CD4-positive, CD25-positive, alpha-beta regulatory T cell (primary cell): ENCODE data around the gene NOM1. TPM values are rescaled to one million over a fixed set of nuclear protein-coding genes. Genes with fewer than 3 reads are reported as not detected.

Source experiments
- ATAC-seq, 2 donors: fragments of 150-1000 bp; cut with Tn5 transposase; one replicate each; pipeline ENCODE4 v1.10.0; 2021; ENCODE audit warnings: low read depth in 2 of 2, moderate number of reproducible peaks in 2 of 2, moderate library complexity in 1 of 2
- DNase-seq, 3 donors: peaks; one replicate each; pipeline versions ENCODE4 v3.0.0 to v3.0.0-alpha.2; 2012 to 2022; ENCODE audit warnings: mixed read lengths in 1 of 3
- H3K27ac ChIP-seq: one replicate; pipeline ENCODE4 v1.7.0; 2013; ENCODE audit warnings: mild to moderate bottlenecking, low read length; ENCODE audit not compliant: insufficient read depth, poor library complexity, severe bottlenecking
- H3K27me3 ChIP-seq: one replicate; pipeline ENCODE4 v1.7.0; 2013; ENCODE audit warnings: low read length; ENCODE audit not compliant: control insufficient read depth, insufficient read depth
- H3K36me3 ChIP-seq: one replicate; pipeline ENCODE4 v1.7.0; 2013; ENCODE audit warnings: mild to moderate bottlenecking, low read length, moderate library complexity; ENCODE audit not compliant: control insufficient read depth, insufficient read depth
- H3K4me1 ChIP-seq: 2 replicates; pipeline ENCODE4 v1.7.0; 2013; ENCODE audit warnings: mild to moderate bottlenecking, low read length; ENCODE audit not compliant: insufficient read depth, control insufficient read depth, poor library complexity, severe bottlenecking
- H3K4me3 ChIP-seq: one replicate; pipeline ENCODE4 v1.7.0; 2013; ENCODE audit warnings: low read depth, mild to moderate bottlenecking, low read length, moderate library complexity
- H3K9me3 ChIP-seq, 2 experiments: 1 replicate in 1 of 2; 2 replicates in 1 of 2; pipeline ENCODE4 v1.7.0; 2013; ENCODE audit warnings: low read length in 2 of 2, mild to moderate bottlenecking in 1 of 2, moderate library complexity in 1 of 2; ENCODE audit not compliant: control insufficient read depth in 2 of 2
- H3K27ac Mint-ChIP-seq, 3 donors: one replicate each; pipeline ENCODE4 v1.8.0; 2020 to 2022; ENCODE audit warnings: mild to moderate bottlenecking in 3 of 3, mixed read lengths in 3 of 3, moderate library complexity in 2 of 3
- H3K27me3 Mint-ChIP-seq: one replicate; pipeline ENCODE4 v1.8.0; 2022; ENCODE audit warnings: mild to moderate bottlenecking, mixed read lengths
- H3K36me3 Mint-ChIP-seq: one replicate; pipeline ENCODE4 v1.8.0; 2020; ENCODE audit warnings: mixed read lengths
- H3K4me1 Mint-ChIP-seq, 4 donors: one replicate each; pipeline ENCODE4 v1.8.0; 2020 to 2022; ENCODE audit warnings: mixed read lengths in 4 of 4, mild to moderate bottlenecking in 1 of 4
- H3K4me3 Mint-ChIP-seq, 4 donors: one replicate each; pipeline ENCODE4 v1.8.0; 2020 to 2022; ENCODE audit warnings: mild to moderate bottlenecking in 4 of 4, mixed read lengths in 4 of 4, moderate library complexity in 3 of 4
- H3K9me3 Mint-ChIP-seq, 7 donors: one replicate each; pipeline ENCODE4 v1.8.0; 2020 to 2022; ENCODE audit warnings: mixed read lengths in 7 of 7, mild to moderate bottlenecking in 3 of 7, moderate library complexity in 2 of 7
- polyA plus RNA-seq, 4 donors: library from polyadenylated mRNA; unstranded; fragments of 300-500 nt; fragmentation: Illumina TruSeq; gene quantifications; one replicate each; pipeline ENCODE4 v1.2.3, GENCODE V29; 2021
- total RNA-seq: library from RNA; stranded (reverse); gene quantifications from one replicate; pipeline ENCODE4 v1.2.3, GENCODE V29; 2022

The NOM1 gene
- total and polyA plus RNA-seq, 5 donors from 2014 or later, result 1.6 to 34.9 (median 3.6) TPM

DNA sequence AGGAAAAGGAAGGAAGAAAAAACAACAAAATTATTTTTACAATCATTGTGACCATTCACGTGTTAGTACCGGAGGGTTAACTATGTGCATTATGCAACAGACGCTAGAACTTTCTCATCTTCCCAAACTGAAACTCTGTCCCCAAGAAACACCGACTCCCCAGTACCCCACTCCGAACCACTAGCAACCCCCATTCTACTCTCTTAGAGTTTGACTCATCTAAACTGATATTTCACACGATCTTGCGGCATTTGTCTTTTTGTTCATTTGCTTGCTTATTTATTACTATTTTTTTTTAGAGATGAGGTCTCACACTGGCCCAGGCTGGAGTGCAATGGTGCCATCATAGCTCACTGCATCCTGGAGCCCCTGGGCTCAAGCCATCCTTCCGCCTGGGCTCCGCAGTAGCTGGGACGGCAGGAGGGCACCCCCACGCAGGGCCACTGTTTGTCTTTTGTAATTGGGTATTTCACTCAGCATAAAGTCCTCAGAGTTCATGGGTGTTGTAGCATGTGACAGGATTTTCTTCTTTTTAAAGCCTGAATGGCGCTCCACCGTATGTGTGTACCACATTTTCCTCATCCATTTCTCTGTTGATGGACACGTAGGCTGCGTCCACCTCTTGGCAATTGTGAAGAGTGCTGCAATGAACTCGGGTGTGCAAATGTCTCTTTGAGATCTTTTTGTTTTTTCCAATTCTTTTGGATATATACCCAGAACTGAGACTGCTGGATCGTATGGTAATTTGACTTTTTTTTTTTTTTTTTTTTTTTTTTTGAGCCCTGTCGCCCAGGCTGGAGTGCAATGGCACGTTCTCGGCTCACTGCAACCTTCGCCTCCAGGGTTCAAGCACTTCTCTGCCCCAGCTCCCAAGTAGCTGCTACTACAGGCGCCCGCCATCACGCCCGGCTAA is 51.5 kb downstream of the NOM1 start:
- Mint-ChIP-seq H3K4me3 (peak overlapping the region; percentile 56 to 87 (median 80)), H3K4me1 (peaks cover 7 to 41% (median 19%) of the 10 kb centered on the region in 4 donors), H3K9me3 (peaks cover 0 to 6% (median 0%) of the 10 kb centered on the region in 7 donors), H3K27me3 (peaks cover 83% of the 10 kb centered on the region), H3K36me3 (no peaks in the 10 kb centered on the region), H3K27ac (peak overlapping the region in 2 of 3 donors; percentile 2 to 32)
- no peak overlapping the region for H3K27ac ChIP-seq
- peaks cover 36% of the 10 kb centered on the region for H3K27me3 ChIP-seq
- no peaks in the 10 kb centered on the region for H3K36me3 ChIP-seq
- H3K9me3 ChIP-seq, result no peaks in the 10 kb centered on the region
- no peak for DNase-seq
- peak overlapping the region; percentile 51 for H3K4me3 ChIP-seq
- no peak for ATAC-seq
- H3K4me1 ChIP-seq, result peaks cover 32% of the 10 kb centered on the region

DNA sequence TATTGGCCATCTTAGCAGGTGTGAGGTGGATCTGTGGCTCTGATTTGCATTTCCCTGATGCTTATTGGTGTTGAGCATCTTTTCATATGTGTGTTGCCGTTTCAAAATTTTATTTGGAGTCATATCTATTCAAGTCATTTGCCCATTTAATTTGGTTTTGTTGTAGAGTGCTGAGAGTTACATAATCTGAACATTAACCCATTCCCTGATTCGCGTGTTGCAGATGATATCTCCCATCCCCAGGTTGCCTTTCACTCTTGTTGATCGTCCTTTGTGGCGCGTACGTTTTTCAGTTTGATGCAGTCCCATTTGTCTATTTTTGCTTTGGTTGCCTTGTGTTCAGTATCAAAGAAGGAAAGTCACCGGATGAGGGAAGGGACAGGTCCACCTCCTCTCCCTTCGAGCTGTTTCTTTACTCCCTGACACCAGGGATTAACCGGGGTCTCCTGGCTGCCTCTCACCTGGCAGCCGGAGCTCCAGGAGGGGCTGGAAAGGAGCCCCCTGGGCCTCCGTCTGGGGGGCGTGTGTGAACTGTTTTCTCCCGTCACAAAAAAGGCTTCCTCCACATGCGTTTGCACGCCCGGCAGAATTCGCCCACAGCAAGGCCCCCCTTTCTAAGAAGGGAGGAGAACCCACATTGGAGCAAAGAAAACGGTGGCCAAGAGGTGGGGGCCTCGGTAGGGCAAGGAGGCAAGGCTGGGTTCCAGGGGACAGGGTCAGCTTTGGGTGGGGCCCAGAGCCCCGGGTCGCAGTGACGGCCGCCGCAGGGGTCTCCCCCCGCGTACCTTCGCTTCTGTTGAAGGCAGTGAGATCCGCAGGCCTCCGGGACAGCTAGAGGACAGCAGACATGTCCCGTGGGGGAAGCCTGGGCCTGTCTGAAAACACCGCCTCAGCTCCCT is 52.7 kb downstream of the NOM1 start:
- H3K27me3 ChIP-seq, result peaks cover 32% of the 10 kb centered on the region
- H3K36me3 Mint-ChIP-seq, result no peaks in the 10 kb centered on the region
- peaks cover 83% of the 10 kb centered on the region for H3K27me3 Mint-ChIP-seq

DNA sequence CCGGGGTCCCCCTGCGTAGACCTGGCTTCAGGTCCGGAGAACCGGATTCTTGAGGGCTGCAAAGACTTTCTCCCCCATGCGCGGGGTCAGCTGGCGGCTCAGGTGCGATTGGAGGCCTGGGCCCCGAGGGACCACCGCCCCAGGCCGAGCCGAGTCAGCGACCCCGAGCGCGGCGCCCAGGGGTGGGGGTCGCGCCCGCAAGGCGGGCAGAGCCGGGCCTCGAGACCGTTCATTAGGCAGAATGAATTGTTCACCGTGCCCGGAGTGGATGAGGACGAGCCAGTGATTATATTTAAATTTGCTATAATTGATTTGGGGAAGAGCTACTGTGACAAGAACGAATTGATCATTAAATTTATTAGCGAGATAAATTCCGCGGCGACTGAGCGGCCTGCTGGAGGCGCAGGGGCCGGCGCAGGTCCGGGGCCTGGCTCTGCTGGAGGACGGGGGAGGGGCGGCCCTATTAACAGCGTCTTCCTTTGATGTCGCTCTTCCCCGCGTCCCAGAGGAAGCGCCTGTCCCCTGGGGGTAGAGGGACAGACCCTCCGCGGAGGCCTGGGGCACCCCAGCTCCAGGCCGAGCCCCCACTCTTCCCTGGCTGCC is 53.4 kb downstream of the NOM1 start:
- H3K4me3 ChIP-seq, result no peak overlapping the region
- Mint-ChIP-seq H3K4me3 (no peak overlapping the region), H3K9me3 (peaks cover 0 to 5% (median 0%) of the 10 kb centered on the region in 7 donors), H3K36me3 (no peaks in the 10 kb centered on the region), H3K4me1 (peaks cover 7 to 43% (median 19%) of the 10 kb centered on the region in 4 donors), H3K27ac (no peak overlapping the region), H3K27me3 (peaks cover 83% of the 10 kb centered on the region)
- H3K9me3 ChIP-seq, result no peaks in the 10 kb centered on the region
- peaks cover 33% of the 10 kb centered on the region for H3K27me3 ChIP-seq
- H3K27ac ChIP-seq, result no peak overlapping the region
- DNase-seq (no peak), ATAC-seq (no peak)
- no peaks in the 10 kb centered on the region for H3K36me3 ChIP-seq
- peaks cover 32% of the 10 kb centered on the region for H3K4me1 ChIP-seq

More for the DNA sequence above, 52.7 kb downstream of the NOM1 start:
- Mint-ChIP-seq H3K4me1 (peaks cover 7 to 43% (median 19%) of the 10 kb centered on the region in 4 donors), H3K27ac (peak overlapping the region in 1 of 3 donors; percentile 6), H3K4me3 (peak overlapping the region; percentile 11 to 56 (median 39)), H3K9me3 (peaks cover 0 to 5% (median 0%) of the 10 kb centered on the region in 7 donors)
- DNase-seq (no peak), ATAC-seq (no peak)
- Histone ChIP-seq H3K4me3 (no peak overlapping the region), H3K9me3 (no peaks in the 10 kb centered on the region), H3K36me3 (no peaks in the 10 kb centered on the region), H3K27ac (no peak overlapping the region), H3K4me1 (peaks cover 32% of the 10 kb centered on the region)

- no peak overlapping the region for H3K4me3 ChIP-seq
- H3K4me1 ChIP-seq, result peaks cover 32% of the 10 kb centered on the region
- DNase-seq (no peak), ATAC-seq (no peak)
- no peak overlapping the region for H3K27ac ChIP-seq
- H3K27me3 Mint-ChIP-seq, result peaks cover 83% of the 10 kb centered on the region
- peaks cover 29% of the 10 kb centered on the region for H3K27me3 ChIP-seq
- H3K9me3 ChIP-seq, result no peaks in the 10 kb centered on the region
- H3K36me3 Mint-ChIP-seq, result no peaks in the 10 kb centered on the region
- H3K36me3 ChIP-seq, result no peaks in the 10 kb centered on the region
- H3K9me3 Mint-ChIP-seq, result peaks cover 0 to 5% (median 0%) of the 10 kb centered on the region in 7 donors
- peaks cover 7 to 43% (median 19%) of the 10 kb centered on the region in 4 donors for H3K4me1 Mint-ChIP-seq
- no peak overlapping the region for H3K4me3 Mint-ChIP-seq
- H3K27ac Mint-ChIP-seq, result no peak overlapping the region
Observed at GRCh38 chr7:157003445-157003755, 53.9 kb downstream of the NOM1 start.

GRCh38 chr7:157003756-157004520 is 54.4 kb downstream of the NOM1 start:
- Histone ChIP-seq H3K9me3 (no peaks in the 10 kb centered on the region), H3K4me1 (peaks cover 32% of the 10 kb centered on the region), H3K27me3 (peaks cover 24% of the 10 kb centered on the region), H3K36me3 (no peaks in the 10 kb centered on the region), H3K27ac (no peak overlapping the region), H3K4me3 (no peak overlapping the region)
- peaks cover 4 to 44% (median 19%) of the 10 kb centered on the region in 4 donors for H3K4me1 Mint-ChIP-seq
- no peak for ATAC-seq
- H3K27me3 Mint-ChIP-seq, result peaks cover 82% of the 10 kb centered on the region
- DNase-seq, result no peak
- H3K36me3 Mint-ChIP-seq, result no peaks in the 10 kb centered on the region
- peaks cover 0 to 5% (median 0%) of the 10 kb centered on the region in 7 donors for H3K9me3 Mint-ChIP-seq
- H3K27ac Mint-ChIP-seq, result no peak overlapping the region
- peak overlapping the region in 2 of 4 donors; percentile 21 to 52 for H3K4me3 Mint-ChIP-seq

DNA sequence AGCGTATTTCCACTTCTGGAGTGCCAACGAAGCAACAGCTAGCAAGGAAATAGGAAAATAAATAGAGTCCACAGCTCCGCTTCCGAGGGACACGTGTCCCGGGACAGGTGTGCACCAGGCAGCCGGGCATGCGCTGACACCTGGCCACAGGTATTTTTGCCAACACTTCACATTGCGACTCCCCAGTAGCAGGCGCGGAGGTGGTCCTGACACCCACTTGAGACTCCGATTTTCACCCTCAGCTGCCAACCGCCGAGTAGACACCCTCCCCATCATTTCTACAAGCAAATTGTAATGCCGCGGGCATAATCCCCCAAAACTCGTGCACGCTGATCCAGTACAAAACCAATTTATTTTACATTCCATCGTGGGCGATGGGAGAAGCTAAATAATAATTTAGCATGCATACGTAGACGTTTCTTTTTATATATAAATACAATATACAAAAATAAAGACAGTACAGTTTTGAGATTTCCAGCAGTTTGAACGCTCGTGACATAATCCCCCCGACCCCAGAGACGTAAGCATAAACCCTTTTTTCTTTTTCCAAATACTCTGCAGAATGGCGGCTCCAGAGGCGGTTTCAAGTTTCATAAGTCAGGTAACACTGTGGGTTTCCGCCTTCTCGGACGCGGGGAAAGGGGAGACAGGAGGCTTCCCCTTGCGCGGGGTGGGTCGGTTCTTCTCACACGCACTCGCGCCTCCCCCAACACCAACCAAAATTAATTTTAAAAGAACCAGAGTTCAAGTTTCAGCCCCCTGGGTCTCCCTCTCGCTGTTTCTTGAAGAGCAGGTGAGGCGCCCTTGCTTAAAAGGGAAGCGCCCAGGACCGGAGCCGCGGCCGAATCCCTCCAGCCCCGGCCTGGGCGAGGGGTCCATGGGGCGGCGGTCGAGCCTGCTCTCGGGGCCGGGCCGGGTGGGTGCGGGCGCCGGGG is 55.3 kb downstream of the NOM1 start:
- H3K9me3 Mint-ChIP-seq, result peaks cover 0 to 5% (median 0%) of the 10 kb centered on the region in 7 donors
- DNase-seq (no peak), ATAC-seq (no peak)
- peaks cover 82% of the 10 kb centered on the region for H3K27me3 Mint-ChIP-seq
- H3K4me3 Mint-ChIP-seq, result peak overlapping the region in 3 of 4 donors; percentile 19 to 52 (median 21)
- H3K9me3 ChIP-seq, result no peaks in the 10 kb centered on the region
- H3K27ac Mint-ChIP-seq, result no peak overlapping the region
- H3K27ac ChIP-seq, result no peak overlapping the region
- H3K36me3 ChIP-seq, result no peaks in the 10 kb centered on the region
- H3K4me3 ChIP-seq, result no peak overlapping the region
- peaks cover 0 to 39% (median 19%) of the 10 kb centered on the region in 4 donors for H3K4me1 Mint-ChIP-seq
- peaks cover 20% of the 10 kb centered on the region for H3K27me3 ChIP-seq
- H3K36me3 Mint-ChIP-seq, result no peaks in the 10 kb centered on the region
- H3K4me1 ChIP-seq, result peaks cover 32% of the 10 kb centered on the region
